D721Med (cell line): ENCODE measurements around the gene CLCF1.

Experiments
- DNase-seq: peaks from one replicate; pipeline ENCODE4 v3.0.0; 2011; ENCODE audit warnings: low spot score; ENCODE audit not compliant: insufficient read length
- FAIRE-seq: peaks from 2 replicates; lab custom pipeline; 2011; peaks lifted over from hg19 to GRCh38; lab: Jason Lieb, UNC
- CTCF ChIP-seq: IDR thresholded peaks from 2 replicates; pipeline ENCODE4 v1.5.1; 2012; ENCODE audit warnings: mild to moderate bottlenecking, control low read depth; ENCODE audit not compliant: insufficient read depth; ENCODE audit errors: missing control alignments

The CLCF1 gene

GRCh38 chr11:67372993-67373647, at the start of gene CLCF1:
Gene CLCF1, minus strand, starts transcription at chr11:67373598. Its CDS starts 59 bp downstream, at chr11:67373539.
- TF ChIP-seq CTCF: no peak
- FAIRE-seq (no peak), DNase-seq (peak; percentile 72)

GRCh38 chr11:67422891-67423290, 49.5 kb upstream of the CLCF1 start:
- DNase-seq (no peak), FAIRE-seq (no peak)
- TF ChIP-seq CTCF: no peak

GRCh38 chr11:67421430-67422031, 48.1 kb upstream of the CLCF1 start:
- FAIRE-seq (no peak), DNase-seq (no peak)
- TF ChIP-seq CTCF: no peak

- TF ChIP-seq CTCF: no peak
- no peak for FAIRE-seq
- peak; percentile 100 for DNase-seq
These were observed 47.4 kb upstream of the CLCF1 start for GRCh38 chr11:67420646-67421429.

- no peak for TF ChIP-seq CTCF
- DNase-seq: no peak
- FAIRE-seq: no peak
These were observed 46.8 kb upstream of the CLCF1 start for GRCh38 chr11:67420147-67420645.

- DNase-seq: no peak
These were observed 46.1 kb upstream of the CLCF1 start for GRCh38 chr11:67419325-67420049.

More at GRCh38 chr11:67419325-67420049, 46.1 kb upstream of the CLCF1 start:
- no peak for FAIRE-seq
- TF ChIP-seq CTCF: no peak
